Fibroblast of mammary gland (primary cell): ENCODE results near the gene IL3.

Source experiments
- DNase-seq: peaks from one replicate; pipeline ENCODE4 v3.0.0-alpha.2; 2010; ENCODE audit warnings: low read depth
- H3K4me3 ChIP-seq: 2 replicates; pipeline ENCODE4 v1.5.1; 2011; ENCODE audit warnings: low read depth, mild to moderate bottlenecking, low read length, moderate library complexity; ENCODE audit not compliant: control insufficient read depth
- TF ChIP-seq, protein P1 (sequence below): conservative IDR thresholded peaks from 2 replicates; pipeline ENCODE4 v1.5.1; 2011; ENCODE audit warnings: low read depth, low read length, inconsistent platforms; ENCODE audit not compliant: control insufficient read depth, insufficient read depth

Gene IL3

DNA sequence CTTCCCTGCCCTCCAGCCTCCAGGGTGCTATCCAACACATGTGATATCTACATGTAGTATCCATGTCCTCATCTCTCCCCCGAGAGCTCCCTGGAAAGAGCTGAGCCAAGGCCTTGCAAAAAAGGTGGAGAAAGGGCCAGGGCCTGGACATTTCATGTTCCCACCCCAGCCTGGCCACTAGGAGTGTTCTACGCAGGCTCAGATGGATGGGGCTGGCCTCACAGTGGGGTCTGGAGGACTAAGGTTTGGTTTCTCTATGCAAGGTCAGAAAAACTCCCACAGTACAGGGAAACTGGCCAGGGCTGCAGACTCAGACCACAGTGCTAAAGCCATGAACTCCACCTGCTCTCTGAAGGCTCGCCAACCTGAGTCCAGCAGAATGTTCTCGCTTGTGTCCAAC lies 11.6 kb downstream of the IL3 start:
- TF ChIP-seq, protein P1, sequence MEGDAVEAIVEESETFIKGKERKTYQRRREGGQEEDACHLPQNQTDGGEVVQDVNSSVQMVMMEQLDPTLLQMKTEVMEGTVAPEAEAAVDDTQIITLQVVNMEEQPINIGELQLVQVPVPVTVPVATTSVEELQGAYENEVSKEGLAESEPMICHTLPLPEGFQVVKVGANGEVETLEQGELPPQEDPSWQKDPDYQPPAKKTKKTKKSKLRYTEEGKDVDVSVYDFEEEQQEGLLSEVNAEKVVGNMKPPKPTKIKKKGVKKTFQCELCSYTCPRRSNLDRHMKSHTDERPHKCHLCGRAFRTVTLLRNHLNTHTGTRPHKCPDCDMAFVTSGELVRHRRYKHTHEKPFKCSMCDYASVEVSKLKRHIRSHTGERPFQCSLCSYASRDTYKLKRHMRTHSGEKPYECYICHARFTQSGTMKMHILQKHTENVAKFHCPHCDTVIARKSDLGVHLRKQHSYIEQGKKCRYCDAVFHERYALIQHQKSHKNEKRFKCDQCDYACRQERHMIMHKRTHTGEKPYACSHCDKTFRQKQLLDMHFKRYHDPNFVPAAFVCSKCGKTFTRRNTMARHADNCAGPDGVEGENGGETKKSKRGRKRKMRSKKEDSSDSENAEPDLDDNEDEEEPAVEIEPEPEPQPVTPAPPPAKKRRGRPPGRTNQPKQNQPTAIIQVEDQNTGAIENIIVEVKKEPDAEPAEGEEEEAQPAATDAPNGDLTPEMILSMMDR, result no peak
- DNase-seq, result no peak
- H3K4me3 ChIP-seq, result no peak overlapping the region

DNA sequence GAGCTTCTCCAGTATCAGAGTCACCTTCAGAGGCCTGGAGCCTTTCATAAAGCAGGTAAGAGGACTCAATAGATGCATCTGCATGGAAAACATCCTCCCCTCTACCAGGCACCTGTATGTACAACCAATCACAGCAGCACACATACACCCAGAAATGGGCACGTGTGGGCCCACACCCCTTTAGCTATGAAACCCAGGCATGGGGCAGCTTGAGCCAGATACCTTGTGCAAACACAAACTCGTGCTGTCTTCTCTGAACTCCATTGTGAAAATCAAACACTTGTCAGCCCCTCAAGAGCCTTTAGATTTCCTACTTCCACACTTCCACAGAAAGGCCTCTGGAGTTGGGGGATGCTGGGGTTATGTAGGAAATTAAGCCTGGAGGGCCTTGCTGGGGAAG lies 12.1 kb downstream of the IL3 start:
- no peak overlapping the region for H3K4me3 ChIP-seq
- TF ChIP-seq, protein P1, result no peak
- DNase-seq, result no peak

DNA sequence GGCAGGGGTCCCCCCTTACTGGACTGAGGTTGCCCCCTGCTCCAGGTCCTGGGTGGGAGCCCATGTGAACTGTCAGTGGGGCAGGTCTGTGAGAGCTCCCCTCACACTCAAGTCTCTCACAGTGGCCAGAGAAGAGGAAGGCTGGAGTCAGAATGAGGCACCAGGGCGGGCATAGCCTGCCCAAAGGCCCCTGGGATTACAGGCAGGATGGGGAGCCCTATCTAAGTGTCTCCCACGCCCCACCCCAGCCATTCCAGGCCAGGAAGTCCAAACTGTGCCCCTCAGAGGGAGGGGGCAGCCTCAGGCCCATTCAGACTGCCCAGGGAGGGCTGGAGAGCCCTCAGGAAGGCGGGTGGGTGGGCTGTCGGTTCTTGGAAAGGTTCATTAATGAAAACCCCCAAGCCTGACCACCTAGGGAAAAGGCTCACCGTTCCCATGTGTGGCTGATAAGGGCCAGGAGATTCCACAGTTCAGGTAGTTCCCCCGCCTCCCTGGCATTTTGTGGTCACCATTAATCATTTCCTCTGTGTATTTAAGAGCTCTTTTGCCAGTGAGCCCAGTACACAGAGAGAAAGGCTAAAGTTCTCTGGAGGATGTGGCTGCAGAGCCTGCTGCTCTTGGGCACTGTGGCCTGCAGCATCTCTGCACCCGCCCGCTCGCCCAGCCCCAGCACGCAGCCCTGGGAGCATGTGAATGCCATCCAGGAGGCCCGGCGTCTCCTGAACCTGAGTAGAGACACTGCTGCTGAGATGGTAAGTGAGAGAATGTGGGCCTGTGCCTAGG lies 13.0 kb downstream of the IL3 start, which contains the start of gene CSF2:
Gene CSF2, plus strand, starts transcription at position 559 of the 783 bp plus-strand sequence. Its CDS starts 35 bp downstream, at position 594.
- TF ChIP-seq, protein P1, result no peak
- DNase-seq, result peak; percentile 22
- H3K4me3 ChIP-seq, result no peak within 1 kb of the TSS

DNA sequence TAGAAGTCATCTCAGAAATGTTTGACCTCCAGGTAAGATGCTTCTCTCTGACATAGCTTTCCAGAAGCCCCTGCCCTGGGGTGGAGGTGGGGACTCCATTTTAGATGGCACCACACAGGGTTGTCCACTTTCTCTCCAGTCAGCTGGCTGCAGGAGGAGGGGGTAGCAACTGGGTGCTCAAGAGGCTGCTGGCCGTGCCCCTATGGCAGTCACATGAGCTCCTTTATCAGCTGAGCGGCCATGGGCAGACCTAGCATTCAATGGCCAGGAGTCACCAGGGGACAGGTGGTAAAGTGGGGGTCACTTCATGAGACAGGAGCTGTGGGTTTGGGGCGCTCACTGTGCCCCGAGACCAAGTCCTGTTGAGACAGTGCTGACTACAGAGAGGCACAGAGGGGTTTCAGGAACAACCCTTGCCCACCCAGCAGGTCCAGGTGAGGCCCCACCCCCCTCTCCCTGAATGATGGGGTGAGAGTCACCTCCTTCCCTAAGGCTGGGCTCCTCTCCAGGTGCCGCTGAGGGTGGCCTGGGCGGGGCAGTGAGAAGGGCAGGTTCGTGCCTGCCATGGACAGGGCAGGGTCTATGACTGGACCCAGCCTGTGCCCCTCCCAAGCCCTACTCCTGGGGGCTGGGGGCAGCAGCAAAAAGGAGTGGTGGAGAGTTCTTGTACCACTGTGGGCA lies 13.8 kb downstream of the IL3 start:
- no peak for DNase-seq
- no peak overlapping the region for H3K4me3 ChIP-seq
- TF ChIP-seq, protein P1, result no peak

DNA sequence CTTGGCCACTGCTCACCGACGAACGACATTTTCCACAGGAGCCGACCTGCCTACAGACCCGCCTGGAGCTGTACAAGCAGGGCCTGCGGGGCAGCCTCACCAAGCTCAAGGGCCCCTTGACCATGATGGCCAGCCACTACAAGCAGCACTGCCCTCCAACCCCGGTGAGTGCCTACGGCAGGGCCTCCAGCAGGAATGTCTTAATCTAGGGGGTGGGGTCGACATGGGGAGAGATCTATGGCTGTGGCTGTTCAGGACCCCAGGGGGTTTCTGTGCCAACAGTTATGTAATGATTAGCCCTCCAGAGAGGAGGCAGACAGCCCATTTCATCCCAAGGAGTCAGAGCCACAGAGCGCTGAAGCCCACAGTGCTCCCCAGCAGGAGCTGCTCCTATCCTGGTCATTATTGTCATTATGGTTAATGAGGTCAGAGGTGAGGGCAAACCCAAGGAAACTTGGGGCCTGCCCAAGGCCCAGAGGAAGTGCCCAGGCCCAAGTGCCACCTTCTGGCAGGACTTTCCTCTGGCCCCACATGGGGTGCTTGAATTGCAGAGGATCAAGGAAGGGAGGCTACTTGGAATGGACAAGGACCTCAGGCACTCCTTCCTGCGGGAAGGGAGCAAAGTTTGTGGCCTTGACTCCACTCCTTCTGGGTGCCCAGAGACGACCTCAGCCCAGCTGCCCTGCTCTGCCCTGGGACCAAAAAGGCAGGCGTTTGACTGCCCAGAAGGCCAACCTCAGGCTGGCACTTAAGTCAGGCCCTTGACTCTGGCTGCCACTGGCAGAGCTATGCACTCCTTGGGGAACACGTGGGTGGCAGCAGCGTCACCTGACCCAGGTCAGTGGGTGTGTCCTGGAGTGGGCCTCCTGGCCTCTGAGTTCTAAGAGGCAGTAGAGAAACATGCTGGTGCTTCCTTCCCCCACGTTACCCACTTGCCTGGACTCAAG lies 14.6 kb downstream of the IL3 start:
- DNase-seq, result no peak
- TF ChIP-seq, protein P1, result no peak
- H3K4me3 ChIP-seq, result no peak overlapping the region

DNA sequence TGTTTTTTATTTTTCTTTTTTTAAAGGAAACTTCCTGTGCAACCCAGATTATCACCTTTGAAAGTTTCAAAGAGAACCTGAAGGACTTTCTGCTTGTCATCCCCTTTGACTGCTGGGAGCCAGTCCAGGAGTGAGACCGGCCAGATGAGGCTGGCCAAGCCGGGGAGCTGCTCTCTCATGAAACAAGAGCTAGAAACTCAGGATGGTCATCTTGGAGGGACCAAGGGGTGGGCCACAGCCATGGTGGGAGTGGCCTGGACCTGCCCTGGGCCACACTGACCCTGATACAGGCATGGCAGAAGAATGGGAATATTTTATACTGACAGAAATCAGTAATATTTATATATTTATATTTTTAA lies 15.2 kb downstream of the IL3 start:
- TF ChIP-seq, protein P1, result no peak
- DNase-seq, result no peak
- no peak overlapping the region for H3K4me3 ChIP-seq
